ENCODE data around the gene LRPPRC.
A peak's percentile ranks its signal among the peaks of the same experiment; 100 is the strongest.
"Not testable (repeated sequence)": the region's sequence is repeated elsewhere in the genome, so short reads cannot be mapped to it uniquely, and the experiment has no call there.

The LRPPRC gene

GRCh38 chr2:43995733-43996533 is at the start of gene LRPPRC:
Gene LRPPRC (minus strand): TSS chr2:43995989. CDS start chr2:43995947, 42 bp downstream.
- peak; percentile 76 for DNase-seq (ENCODE audit: low spot score)

DNA sequence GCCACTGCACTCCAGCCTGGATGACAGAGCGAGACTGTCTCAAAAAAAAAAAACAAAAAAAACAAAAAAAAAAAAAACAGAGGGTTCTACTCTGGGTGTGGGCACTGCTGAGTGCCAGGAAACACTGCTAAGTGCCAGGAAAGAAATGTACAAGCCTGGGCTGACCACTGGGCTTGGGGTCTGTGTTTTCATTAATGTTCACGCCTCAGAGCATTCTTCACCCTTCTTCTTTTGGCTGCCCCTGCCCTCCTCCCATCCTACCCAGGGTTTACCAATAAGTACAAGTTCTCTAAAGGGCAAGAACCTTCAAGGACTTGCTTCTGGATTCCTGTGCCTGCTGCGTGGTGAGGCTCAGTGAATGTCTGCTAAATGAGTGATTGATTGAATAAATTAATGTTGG is 49.3 kb upstream of the LRPPRC start:
- DNase-seq (ENCODE audit: low spot score), result no peak

- peak; percentile 72 for DNase-seq (ENCODE audit: low spot score)
Observed at GRCh38 chr2:44044281-44044720, 48.5 kb upstream of the LRPPRC start.

DNA sequence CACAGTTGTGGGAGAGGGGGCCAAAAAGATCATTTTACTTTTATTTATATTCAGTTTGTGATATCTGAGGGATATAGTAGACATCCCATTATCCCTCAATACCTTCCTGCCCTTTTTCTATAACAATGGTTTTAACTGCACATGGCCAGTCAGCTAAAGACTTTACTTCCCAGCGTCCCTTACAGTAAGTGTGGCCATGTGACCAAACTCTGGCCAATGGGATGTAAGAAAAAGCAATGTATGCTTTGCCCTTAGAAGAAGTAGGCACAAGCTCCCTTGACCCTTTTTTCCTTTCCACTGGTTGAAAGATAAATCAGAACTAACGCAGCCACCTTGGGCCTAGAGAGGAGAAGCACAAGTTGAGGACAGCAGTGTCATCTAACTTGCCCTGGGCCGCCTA is 44.6 kb upstream of the LRPPRC start:
- no peak for DNase-seq (ENCODE audit: low spot score)

DNA sequence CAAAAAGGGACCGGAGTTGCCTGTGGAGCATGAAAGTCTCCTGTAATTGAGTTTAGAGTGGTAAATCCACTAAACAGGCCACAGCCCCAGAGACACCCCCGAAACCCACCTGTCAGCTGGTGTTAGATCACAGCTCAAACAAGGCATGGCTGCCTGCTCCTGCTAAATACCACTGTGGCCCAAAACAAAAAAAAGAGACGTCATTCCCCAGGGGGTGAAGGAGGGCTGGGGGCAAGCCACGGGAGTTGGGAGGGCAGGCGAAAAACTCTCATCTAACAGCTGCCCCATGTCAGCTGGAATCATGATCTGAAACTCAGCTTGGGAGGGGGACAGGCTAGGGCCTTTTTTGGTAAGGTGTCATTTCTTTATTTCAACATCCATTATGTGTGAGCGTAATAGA is 42.5 kb upstream of the LRPPRC start:
- no peak for DNase-seq (ENCODE audit: low spot score)

DNA sequence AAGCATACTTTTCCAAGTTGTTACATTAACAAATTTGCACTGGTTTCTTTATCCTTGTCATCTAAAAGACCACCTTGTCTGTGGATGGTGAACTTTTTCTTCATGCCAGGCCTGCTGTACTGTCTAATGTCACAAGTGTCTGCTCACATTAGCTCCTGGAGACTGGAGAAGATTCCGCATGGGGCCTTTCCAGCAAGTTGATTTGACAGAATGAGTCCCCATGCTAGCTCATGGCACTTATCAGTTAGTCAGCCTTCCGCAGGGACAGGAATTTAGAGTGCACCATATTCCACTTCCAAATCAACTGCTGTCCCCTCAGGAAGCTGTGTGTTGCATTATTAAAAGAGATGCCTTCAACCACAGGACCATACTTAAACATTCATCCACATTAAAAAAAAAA is 41.4 kb upstream of the LRPPRC start:
- no peak for DNase-seq (ENCODE audit: low spot score)

GRCh38 chr2:44033947-44034346 is 38.2 kb upstream of the LRPPRC start:
- no peak for DNase-seq (ENCODE audit: low spot score)

- DNase-seq (ENCODE audit: low spot score), result not testable (repeated sequence)
Observed at GRCh38 chr2:44027076-44027475, 31.3 kb upstream of the LRPPRC start.

- no peak for DNase-seq (ENCODE audit: low spot score)
Observed at GRCh38 chr2:44016282-44016681, 20.5 kb upstream of the LRPPRC start.

GRCh38 chr2:44015239-44015638 is 19.4 kb upstream of the LRPPRC start:
- no peak for DNase-seq (ENCODE audit: low spot score)

- DNase-seq (ENCODE audit: low spot score), result not testable (repeated sequence)
Observed at GRCh38 chr2:44013205-44013604, 17.4 kb upstream of the LRPPRC start.

DNA sequence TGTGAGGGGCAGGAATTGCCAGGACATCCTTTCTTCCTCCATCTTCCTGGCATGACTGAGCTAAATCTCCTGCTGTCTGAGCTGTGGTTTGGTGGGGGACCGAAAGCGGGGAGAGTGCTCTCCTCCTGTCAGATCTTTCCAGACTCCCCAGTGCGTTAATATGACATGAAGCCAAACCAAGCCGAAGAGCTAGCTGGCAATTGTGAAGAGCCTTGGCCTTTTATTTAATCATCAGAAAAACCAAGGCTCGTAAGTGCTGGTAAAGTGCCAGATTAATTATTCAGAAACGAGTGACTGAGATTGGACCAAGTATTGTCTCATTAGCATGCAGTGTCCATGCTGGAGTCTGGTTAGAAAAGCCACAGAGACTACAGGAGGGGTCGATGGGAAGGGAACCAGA is 14.5 kb upstream of the LRPPRC start:
- DNase-seq (ENCODE audit: low spot score), result no peak

- DNase-seq (ENCODE audit: low spot score), result no peak
Observed at GRCh38 chr2:44009136-44009735, 13.4 kb upstream of the LRPPRC start.

DNA sequence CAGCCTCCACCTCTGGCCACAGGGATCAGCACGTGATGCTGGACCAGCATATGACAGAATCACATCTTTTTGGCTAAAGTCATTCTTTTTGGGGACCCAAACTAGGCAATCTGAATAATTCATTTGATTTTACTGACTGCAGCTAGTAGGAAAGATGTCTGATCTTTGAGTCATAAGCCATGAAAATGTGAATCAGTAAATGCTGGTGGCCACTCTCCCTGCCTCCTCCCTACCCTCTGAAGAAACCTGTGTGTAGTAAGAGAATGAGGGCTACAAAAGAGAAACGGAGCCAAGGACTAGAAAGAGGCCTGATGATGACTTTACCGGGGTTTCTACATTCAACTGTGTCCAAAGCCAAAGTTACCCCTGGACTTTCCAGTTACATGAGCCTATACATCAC is 10.1 kb upstream of the LRPPRC start:
- DNase-seq (ENCODE audit: low spot score), result no peak

- DNase-seq (ENCODE audit: low spot score), result no peak
Observed at GRCh38 chr2:44004735-44005602, 9.2 kb upstream of the LRPPRC start.

DNA sequence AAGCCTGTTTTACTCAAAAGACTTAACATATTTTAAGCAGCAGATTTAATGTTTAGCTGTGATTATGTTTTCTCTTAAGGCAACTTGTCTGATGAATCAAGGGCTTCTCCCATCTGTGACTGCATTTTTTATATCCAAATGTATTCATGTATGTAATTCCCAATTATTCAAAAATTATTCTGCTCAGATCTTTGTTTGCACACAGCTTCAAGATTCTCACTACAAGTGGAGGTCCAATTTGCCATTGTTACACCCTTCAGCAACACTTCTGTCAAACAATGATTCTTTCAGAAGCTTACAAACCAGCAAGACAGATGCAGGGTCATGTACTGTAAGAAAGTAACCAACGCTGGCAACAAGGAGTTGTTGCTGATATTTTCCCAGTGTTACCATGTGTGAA is 5.9 kb upstream of the LRPPRC start:
- no peak for DNase-seq (ENCODE audit: low spot score)

DNA sequence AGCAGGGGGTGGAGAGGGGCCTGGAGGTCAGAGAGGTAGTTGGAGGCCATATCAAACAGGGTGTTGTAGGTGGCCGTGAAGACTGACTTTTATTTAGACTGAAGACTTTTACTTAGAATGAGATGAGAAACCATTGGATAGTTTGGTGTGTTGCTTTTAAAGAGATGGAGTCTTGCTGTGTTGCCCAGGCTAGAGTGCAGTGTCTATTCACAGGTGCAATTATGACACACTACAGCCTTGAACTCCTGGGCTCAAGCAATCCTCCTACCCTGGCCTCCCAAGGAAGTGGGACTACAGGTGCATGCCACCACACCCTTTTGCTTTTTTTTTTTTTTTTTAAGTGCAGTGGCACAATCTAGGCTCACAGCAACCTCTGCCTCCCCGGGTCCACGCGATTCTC is 2.5 kb upstream of the LRPPRC start:
- DNase-seq (ENCODE audit: low spot score), result no peak

DNA sequence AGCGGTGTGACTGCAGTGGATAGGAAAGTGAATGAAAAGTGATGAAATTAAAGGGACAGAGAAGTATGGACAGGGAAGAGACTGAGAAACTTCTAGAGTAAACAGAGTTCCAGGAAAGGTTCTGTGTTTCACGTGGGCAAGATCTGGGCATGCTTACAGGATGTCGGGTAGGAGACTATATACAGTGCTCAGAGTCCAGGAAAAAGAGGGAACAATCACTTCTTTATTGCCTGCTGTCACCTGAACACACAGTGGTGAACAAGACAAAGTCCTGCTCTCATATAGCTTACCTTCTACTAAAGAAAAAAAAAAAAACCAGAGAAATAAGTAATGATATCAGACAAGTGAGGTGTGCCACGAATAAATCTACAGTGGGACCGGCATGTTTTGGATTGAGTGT is 2.4 kb downstream of the LRPPRC start:
- no peak for DNase-seq (ENCODE audit: low spot score)

GRCh38 chr2:43989545-43989944 is 6.2 kb downstream of the LRPPRC start:
- DNase-seq (ENCODE audit: low spot score), result no peak

GRCh38 chr2:43986600-43986999 is 9.2 kb downstream of the LRPPRC start:
- DNase-seq (ENCODE audit: low spot score), result no peak

DNA sequence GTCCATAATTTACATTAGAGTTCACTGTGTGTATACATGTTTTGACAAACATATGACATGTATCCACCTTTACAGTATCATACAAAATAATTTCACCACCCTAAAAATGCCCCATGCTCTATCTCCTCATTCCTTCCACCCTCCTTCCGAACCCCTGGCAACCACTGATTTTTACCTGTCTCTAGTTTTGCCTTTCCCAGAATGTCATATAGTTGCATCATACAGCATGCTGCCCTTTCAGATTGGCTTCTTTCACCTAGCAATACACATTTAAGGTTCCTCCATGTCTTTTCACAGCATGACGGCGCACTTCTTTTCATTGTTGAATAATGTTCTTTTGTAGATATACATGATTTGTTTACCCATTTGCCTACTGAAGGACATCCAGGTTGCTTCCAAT is 10.4 kb downstream of the LRPPRC start:
- no peak for DNase-seq (ENCODE audit: low spot score)

GRCh38 chr2:43984533-43984932 is 11.3 kb downstream of the LRPPRC start:
- DNase-seq (ENCODE audit: low spot score), result no peak

DNA sequence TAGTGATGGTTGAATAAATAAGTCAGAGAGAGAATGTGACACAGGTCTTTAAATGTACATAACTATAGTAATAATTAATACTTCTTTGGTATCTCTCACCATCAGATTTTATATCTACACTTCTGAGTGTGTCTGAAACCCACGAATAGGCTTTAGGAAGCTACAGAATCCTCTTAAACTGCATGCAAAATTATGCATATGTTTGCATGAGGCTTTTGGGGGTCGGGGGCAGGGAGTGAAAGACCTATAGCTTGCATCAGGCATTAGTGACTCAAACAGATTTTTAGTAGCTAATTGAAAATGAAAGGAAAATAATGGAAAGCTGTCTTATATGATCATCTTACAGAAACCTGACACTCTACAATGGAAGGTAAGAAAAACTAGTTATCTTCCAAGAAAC is 14.9 kb downstream of the LRPPRC start:
- no peak for DNase-seq (ENCODE audit: low spot score)
